HG03045 (cell line): ENCODE data around the gene DBET.
"Not testable (repeated sequence)": the region's sequence is repeated elsewhere in the genome, so short reads cannot be mapped to it uniquely, and the experiment has no call there.

Source experiments
- ATAC-seq: cut with Tn5 transposase; IDR thresholded peaks from one replicate; pipeline ENCODE4 v1.9.1; 2021; ENCODE audit warnings: mild to moderate bottlenecking, moderate library complexity; ENCODE audit not compliant: unreplicated experiment

DBET gene

DNA sequence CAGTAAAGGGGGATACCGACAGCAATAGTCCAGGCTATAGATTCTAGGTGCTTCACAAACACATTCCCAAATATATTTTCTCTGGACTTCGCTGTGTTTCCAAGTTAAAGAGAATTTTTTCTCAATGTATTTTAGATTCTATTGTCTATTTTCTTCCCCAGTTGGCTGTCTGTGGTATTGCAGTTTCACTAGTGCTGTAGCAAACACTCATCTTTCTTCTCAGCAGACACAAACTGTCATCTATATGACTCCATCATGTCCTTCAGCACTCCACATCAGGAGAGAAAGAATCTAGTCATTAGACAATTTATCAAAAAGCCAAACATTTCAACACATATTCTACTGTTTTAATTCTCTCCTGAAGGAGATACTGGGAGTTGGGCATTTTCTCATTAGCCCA is at the start of gene DBET:
DBET (plus strand) TSS at position 161 of the 400 bp plus-strand sequence.
- ATAC-seq, result not testable (repeated sequence)

- no peak for ATAC-seq
Observed at GRCh38 chr4:190014771-190015537, 49.3 kb upstream of the DBET start.

DNA sequence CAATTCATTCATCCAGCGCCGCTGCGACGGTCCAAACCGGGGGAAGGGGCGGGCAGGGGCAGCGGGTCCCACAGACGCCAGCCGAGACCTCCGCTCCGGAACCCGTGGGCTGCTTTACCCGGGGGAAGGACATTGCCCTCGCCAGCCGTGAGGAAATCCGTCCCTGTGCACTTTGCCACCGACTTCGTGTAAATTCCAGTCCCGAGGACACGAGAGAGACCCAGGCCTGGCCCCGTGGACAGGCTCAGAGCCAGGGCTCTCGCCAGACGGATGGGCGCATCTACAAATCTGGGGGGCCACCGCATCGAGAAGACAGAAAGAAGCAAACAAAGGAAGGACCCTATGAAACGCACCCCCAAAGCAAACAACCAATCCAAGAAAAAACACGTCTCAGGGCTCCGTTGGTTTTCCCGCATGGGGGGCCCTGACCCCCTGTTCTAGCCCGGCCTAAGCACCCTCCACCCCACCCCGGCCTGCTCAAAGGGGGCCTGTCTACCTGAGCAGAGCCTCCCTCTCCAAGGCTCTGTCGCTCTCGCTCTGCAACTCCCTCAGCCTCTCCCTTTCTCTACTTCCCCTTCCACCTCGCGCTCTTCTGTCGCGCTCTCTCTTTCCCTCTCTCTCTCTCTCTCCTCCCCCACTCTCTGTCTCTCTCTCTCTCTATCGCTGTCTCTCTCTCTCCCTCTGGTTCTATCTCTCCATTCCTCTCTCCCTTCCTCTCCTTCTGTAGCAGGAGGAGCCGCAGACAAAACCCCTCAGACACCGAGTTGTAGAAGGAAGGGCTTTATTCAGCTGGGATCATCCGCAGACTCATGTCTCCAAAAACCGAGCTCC is 48.5 kb upstream of the DBET start:
- no peak for ATAC-seq

GRCh38 chr4:190016369-190017289 is 47.7 kb upstream of the DBET start:
- no peak for ATAC-seq

DNA sequence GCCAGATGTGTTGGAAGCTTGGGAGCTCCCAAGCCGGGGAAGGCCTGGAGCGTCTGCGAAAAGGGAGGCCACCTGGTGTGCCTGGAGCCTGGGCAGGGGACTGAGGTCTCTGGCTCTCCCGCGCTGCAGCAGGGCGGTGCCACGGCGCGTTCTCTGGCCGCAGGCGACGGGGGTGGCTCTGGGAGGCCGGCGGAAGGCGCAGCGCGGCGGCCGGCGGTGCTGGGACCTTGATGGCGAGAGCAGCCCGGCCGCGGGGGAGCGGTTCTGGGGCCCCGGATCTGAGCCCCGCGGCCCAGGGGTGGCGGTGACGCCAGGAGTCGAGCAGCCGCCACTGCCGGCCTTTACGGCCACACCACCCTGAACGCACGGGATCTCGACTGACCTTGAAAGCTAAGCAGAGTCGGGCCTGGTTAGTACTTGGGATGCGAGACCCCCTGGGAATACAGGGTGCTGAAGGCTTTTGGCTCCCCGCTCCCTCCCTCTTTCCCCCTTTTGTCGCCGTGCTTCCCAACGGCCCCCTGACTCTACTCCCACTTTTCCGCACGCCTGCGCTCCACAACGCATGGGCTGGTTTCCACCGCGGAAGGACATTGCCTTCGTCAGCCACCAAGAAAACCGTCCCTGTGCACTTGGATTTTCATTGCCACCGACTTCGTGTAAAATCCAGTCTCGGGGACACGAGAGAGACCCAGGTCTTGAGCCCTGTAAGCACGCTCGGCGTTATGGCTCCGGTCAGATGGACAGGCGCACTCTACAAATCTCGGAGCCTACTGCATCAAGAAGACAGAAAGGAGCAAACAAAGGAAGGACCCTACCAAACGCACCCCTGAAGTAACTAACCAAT is 46.7 kb upstream of the DBET start:
- no peak for ATAC-seq

DNA sequence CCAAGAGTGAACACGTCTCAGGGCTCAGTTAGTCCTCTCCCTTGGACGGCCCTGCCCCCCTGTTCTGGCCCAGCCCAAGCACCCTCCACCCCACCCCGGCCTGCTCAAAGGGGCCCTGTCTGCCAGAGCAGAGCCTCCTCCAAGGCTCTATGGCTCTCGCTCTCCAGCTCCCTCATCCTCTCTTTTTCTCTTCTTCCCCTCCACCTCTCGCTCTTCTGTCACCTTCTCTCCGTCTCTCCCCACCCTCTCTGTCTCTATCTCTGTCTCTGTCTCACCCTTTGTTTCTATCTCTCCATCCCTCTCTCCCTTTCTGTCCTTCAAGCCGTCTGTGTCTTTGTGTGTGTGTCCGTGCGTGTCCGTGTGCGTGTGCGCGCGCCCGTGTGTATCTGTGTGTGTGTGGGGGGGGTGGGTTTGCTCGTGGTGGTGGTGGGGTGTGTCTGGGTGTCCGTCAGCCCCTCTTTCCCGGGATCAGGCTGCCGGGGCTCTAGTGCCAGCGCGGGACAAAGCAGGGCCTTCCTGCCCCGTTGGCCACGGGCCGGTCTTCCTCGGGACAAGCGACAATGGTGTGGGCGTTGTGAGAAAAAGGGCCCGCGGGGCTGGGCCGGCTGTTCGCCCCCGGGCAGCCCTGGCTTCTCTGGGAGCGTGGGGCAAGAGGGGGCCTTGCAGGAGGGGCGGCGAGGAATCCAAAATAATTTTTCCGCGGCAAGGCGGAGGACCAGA is 45.9 kb upstream of the DBET start:
- no peak for ATAC-seq

GRCh38 chr4:190019023-190019858 is 45.1 kb upstream of the DBET start:
- no peak for ATAC-seq

DNA sequence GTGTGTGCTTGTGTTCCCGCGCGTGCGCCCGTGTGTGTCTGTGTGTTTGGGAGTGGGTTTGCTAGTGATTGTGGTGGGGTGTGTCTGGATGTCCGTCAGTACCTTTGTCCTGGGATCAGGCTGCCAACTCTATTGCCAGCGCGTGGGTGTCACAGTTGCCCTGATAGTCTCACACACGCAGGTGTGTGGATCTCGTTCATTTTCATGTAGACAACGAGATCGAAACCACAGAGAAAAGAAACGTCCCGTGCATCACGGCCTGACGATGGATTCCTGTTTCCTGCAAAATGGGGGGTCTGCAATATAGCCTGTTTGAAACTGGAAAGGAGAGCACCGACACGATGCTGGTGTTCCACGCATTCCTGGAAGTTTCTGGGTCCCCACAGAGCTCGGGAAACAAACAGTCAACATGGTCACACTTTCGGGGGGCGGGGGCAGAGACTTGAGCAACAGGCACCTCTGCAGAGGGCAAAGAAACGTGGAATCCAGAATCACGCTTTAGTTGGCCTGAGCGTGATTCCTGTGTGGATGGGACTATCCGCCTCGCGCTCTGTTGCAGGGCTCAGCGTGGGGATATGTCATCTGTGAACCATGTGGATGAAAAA is 44.3 kb upstream of the DBET start:
- not testable (repeated sequence) for ATAC-seq

GRCh38 chr4:190020790-190021717 is 43.2 kb upstream of the DBET start:
- no peak for ATAC-seq

DNA sequence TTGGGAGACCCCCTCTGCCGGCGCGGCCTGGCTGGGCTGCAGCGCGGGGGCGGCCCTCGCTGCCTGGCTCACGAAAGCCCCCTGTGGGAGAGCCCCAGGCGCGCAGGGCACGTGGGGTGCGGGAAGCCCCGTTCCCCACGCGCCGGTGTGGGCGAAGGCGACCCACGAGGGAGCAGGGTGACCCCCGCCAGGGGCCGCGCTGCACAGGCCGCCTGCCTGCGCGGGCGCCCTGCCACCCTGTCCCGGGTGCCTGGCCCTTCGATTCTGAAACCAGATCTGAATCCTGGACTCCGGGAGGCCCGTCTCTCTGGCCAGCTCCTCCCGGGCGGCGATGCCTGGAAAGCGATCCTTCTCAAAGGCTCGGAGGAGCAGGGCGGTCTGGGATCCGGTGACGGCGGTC is 42.3 kb upstream of the DBET start:
- ATAC-seq, result not testable (repeated sequence)

- ATAC-seq, result not testable (repeated sequence)
Observed at GRCh38 chr4:190022614-190023281, 41.6 kb upstream of the DBET start.

DNA sequence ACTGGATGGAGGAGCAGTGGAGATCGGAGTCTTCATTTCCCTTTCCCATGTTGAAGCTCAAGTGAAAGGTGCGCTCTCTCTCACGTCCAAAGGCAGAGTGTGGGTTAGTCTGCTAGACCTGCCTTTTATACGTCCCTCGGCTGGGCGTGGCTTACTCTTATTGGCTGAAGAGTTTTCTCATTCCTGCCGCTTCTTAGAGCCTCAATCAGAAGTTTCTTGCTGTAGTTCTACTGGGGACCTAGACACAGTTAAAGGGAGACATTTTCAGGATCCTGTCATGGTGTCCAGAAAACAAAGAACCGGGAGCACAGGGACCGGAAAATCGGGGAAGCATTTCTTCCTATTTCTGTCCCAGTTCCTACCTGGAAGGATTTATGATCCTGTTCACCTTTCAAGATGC is 37.1 kb upstream of the DBET start, which contains the start of gene FRG2:
FRG2 (minus strand) TSS at position 101 of the 400 bp plus-strand sequence; CDS start at position 49, 52 bp downstream.
- not testable (repeated sequence) for ATAC-seq

DNA sequence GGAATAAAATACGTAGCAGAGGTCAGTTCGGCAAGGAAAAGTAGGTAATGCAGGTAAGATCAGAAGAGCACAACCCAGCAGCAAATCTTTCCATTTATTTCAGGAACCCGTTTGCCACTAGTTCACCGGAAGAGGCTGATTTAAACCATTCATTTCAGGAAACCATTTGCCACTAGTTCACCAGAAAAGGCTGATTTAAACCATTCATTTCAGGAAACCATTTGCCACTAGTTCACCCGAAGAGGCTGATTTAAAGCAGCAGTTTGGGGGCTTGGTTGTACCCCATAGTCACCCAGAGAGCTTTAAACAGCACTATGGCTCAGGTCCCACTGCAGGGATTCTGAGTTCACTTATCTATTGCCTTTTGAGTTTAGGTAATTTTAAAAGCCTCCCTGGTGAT is 33.0 kb upstream of the DBET start:
- ATAC-seq, result not testable (repeated sequence)

- not testable (repeated sequence) for ATAC-seq
Observed at GRCh38 chr4:190037704-190038388, 26.5 kb upstream of the DBET start.

- ATAC-seq, result not testable (repeated sequence)
Observed at GRCh38 chr4:190040873-190041272, 23.4 kb upstream of the DBET start.

- ATAC-seq, result not testable (repeated sequence)
Observed at GRCh38 chr4:190047627-190048026, 16.7 kb upstream of the DBET start.
